IPS-18c (cell line): ENCODE measurements around the gene KIAA1549.
"Not testable (repeated sequence)": the region's sequence is repeated elsewhere in the genome, so short reads cannot be mapped to it uniquely, and the experiment has no call there.

Experiments
- H3K4me3 ChIP-seq: 2 replicates; pipeline ENCODE4 v1.7.0; 2013; ENCODE audit warnings: low read depth, mild to moderate bottlenecking, low read length, moderate library complexity; ENCODE audit not compliant: insufficient read depth
- H3K9me3 ChIP-seq: one replicate; pipeline ENCODE4 v1.6.1; 2013; ENCODE audit warnings: mild to moderate bottlenecking, low read length, moderate library complexity; ENCODE audit not compliant: control insufficient read depth, insufficient read depth

KIAA1549 gene

DNA sequence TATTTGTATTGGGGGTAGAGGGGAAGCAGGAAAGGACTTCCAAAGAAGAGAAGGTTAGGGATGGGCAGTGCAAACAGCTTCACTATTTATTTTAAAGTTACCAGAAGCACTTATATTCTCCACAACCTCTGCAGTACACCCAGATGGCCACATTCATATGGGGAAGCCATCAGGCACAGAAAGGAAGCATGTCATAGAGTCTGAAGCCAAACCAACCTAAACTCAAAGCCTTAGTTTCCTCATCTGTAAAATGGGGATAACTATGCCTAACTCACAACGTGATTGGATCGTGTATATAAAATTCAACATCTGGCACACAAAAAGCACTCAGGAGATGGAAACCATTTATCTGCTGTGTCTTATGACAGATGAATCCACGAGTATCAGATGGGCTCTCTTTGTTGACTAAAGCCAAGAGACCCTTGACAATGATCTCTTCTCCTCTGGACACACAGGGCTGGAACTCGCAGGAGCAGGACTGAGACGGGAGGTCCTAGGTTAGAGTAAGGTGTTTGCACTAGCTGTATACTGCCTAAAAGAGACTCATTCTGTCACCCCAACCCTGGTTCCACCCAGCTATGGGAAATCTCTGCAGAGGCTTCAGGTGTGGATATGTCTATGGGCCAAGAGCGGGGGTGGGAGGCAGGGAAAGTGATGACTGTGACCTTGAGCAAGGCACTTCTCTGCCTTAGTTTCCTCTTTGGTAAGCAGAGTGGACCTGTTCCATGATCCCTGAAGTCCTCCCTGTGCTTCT lies 1.8 kb downstream of the KIAA1549 start:
- peak overlapping the region; percentile 82 for H3K4me3 ChIP-seq
- H3K9me3 ChIP-seq = no peaks in the 10 kb centered on the region

DNA sequence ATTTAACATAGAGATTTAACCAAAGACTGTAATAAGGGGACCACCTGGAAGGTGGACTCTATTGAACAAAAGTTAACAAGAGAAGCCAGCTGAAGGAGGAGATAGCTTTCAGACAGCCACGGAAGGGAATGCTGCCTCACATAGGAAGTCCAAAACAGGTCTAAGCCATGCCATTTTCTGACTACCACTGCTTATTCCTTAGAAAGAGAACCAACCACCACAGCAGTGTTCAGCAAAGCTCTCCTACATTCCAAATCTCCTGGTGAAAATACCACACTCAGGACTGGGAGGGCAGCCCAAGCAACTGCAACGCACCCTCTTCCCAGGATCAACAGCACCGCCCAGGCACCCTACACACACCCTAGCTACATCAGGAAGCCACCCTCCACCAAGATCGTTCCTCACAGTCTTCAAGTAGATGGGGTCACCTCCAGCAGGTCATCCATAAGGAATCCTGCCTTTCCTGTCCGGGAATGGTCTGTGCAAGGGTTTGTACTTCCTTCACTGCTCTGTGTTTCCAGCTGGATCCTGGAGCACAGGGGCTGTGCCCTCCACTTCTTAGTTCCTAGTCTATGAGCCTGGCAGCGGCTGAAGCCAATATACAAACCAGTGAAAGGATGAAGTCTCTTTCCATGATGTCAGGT lies 2.5 kb downstream of the KIAA1549 start:
- no peaks in the 10 kb centered on the region for H3K9me3 ChIP-seq
- no peak overlapping the region for H3K4me3 ChIP-seq

DNA sequence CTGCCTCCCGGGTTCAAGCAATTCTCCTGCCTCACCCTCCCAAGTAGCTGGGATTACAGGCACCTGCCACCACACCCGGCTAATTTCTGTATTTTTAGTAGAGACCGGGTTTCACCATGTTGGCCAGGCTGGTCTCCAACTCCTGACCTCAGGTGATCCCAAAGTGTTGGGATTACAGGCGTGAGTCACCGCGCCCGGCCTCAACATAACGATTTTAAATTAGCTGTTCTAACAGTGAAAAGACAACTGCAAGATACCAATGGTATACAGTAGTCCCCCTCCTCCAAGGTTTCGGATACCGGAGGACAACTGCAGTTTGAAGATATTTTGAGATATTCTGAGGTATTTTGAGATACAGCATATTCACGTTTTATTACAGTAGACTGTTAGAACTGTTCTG lies 5.0 kb downstream of the KIAA1549 start:
- H3K4me3 ChIP-seq, H3K9me3 ChIP-seq: not testable (repeated sequence)

DNA sequence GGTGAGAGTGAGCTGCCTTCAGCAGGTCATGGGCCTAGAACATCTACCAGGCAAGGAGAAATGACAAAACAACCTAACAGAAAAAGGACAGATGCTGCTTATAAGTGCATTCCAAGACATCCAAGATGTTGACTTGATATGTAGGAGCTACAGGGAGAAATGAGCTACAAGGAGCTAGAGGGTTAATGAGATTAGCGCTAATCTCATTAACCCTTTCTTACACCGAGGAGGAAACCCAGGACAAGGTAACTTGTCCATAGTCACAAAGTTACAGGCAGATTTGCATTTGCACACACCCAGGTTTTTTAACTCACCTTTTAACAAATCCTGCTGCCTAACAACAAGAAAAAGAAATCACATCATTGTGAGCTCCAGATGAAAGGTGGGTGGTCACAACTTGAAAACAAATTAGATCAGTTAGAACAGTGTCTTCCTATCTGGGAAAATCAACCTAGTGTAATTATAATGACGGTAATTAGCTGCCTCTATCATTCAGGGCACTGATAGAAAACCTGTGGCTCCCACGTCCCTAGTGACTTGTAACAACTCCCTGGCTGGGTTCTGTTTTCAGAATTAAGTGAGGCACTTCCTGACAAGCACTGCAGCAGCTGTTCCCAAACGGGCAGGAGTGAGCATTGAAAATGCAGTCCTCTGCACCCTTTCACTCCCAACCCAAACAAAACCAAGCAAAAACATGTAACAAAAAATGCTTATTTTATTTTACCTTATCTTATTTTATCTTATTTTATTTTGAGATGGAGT lies 5.7 kb downstream of the KIAA1549 start:
- H3K9me3 ChIP-seq = no peaks in the 10 kb centered on the region
- H3K4me3 ChIP-seq = no peak overlapping the region

DNA sequence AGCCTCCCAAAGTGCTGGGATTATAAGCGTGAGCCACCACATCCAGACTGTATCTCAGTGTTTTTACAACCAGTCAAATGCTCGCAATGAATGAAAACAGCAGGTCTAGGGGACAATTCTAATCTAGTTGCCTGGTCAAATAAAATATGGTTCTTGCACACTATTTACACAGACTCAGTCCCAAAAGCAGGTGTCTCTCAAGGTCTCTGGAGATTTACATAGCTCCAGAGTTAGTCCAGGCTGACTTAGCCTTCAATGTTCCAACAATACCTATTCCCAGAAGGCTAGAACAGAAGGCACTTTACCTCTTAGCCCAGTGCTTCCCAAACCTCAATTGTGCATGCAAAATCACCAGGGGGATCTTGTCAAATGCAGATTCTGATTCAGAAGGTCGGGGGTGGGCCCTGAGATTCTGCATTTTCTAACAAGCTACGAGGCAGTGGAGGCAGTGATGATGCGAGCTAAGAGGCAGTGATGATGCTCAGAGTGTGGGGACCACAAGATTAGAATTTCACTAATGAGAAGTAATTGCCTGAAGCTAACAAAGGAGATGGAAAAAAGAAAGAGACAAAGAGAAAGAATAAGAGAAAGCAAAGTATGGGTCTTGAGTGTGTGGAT lies 6.4 kb downstream of the KIAA1549 start:
- no peak overlapping the region for H3K4me3 ChIP-seq
- H3K9me3 ChIP-seq = no peaks in the 10 kb centered on the region

DNA sequence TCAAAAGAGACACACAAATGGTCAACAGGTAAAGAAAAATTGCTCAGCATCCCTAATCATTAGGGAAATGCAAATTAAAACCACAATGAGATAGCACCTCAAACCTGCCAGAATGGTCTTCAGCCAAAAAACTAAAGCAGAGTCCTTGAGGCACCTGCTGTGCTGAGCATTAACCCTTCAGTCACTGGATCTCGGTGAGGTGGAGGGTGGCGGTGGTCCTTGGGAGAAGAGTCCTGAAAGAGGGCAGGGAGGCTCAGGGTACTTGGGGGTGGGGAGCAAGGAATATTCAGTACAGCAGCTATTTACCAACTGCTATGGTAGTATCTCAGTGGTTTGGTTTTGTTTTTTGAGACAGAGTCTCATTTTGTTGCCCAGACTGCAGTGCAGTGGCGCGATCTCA lies 7.1 kb downstream of the KIAA1549 start:
- H3K4me3 ChIP-seq = no peak overlapping the region
- no peaks in the 10 kb centered on the region for H3K9me3 ChIP-seq

DNA sequence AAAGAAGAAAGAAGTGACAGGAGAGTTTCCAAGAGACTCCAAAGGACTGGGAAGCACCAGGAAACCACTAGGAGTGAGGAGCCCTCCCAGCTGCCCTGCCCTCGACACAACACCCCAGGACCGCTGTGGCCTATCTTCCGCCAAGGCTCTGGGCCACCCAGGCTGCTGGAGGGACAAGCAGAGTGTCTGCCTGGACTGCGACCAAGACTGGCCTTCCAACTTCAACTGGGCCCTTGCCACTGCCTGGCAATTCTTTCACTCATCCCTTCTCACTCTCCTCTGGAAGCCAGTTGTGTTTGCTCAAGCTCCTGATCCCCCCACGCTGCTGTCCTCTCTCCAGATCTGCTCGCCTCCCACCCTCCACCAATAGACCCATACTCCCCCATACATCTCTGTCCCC lies 10.2 kb downstream of the KIAA1549 start:
- H3K4me3 ChIP-seq = no peak overlapping the region
- H3K9me3 ChIP-seq = no peaks in the 10 kb centered on the region

DNA sequence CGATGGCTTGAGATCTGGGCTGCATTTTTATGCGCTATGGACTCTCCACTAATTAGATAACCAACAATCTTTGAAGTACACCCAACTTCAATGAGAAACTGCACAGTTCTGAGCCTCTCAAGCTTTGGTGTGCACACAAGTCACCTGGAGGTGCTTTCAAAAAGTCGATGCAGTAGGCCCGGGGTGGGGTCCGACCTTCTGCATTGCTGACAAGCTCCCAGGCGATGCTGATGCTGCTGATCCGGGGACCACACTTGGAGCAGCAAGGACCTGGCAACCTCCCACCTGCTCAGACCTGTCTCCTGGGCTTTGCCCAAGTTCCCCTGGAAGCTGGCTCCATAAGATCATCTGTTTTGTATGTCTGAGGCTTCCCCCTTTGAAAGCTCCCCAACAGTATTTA lies 10.7 kb downstream of the KIAA1549 start:
- H3K9me3 ChIP-seq = no peaks in the 10 kb centered on the region
- H3K4me3 ChIP-seq = no peak overlapping the region

DNA sequence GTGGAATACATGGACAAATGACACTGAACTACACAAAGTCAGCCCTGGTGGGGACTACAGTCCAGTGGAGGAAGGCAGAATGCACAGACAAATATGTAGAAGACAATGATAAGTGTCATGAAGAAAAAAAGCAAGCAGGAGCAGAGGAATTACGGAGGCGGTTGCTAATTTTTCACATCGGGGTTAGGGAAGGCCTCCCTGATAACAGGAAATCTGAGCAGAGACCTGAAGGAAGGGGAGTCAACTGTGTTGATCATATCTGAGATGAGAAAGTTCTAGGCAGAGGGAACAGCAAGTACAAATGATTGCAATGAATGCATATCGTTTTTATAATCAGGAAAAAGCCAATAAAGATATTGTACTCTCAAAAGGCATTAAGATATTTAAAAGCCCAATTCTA lies 14.0 kb downstream of the KIAA1549 start:
- no peak overlapping the region for H3K4me3 ChIP-seq
- no peaks in the 10 kb centered on the region for H3K9me3 ChIP-seq

DNA sequence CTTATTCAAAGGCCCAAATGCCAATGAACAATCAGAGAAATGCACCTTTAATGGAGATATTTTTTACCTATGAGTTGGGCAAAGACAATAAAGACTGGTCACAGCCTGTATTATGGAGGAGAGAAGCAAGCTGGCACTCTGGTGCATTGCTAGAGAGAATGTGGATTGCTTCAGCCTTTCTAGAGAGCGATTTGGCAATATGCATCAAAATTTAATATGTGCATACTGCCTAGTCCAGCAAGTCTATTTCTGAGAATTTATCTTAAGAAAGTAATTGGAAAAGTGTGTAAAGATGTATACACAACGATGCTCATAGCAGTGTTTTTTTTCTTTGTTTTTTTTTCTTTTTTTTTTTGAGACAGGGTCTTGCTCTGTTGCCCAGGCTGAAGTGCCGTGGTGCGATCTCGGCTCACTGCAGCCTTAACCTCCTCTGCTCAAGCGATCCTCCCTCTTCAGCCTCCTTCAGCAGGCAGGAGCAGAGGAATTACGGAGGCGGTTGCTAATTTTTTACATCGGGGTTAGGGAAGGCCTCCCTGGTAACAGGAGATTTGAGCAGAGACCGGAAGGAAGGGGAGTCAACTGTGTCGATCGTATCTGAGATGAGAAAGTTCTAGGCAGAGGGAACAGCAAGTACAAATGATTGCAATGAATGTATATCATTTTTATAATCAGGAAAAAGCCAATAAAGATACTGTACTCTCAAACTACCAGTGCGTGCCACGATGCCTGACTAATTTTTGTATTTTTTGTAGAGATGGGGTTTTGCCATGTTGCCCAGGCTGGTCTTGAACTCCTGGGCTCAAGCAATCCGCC lies 16.4 kb downstream of the KIAA1549 start:
- Histone ChIP-seq H3K9me3 (no peaks in the 10 kb centered on the region), H3K4me3 (no peak overlapping the region)

DNA sequence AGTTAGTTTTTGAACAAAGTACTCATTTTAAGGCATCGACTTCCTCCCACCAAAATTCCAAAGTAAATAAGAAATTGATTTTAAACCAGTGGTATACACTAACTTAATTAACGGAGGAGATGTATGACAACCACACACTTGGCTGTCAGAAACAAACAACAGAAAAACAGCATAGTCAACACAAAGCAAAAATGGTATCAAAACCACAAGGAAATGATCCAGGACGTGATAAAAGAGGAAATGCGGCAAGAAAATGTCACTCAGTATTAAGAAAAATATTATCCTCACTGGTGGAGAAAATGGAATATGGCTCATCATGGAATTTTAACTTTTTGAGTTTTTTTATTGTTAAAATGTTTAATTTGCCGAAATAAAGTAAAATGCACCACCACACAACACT lies 17.5 kb downstream of the KIAA1549 start:
- Histone ChIP-seq H3K4me3 (no peak overlapping the region), H3K9me3 (no peaks in the 10 kb centered on the region)

DNA sequence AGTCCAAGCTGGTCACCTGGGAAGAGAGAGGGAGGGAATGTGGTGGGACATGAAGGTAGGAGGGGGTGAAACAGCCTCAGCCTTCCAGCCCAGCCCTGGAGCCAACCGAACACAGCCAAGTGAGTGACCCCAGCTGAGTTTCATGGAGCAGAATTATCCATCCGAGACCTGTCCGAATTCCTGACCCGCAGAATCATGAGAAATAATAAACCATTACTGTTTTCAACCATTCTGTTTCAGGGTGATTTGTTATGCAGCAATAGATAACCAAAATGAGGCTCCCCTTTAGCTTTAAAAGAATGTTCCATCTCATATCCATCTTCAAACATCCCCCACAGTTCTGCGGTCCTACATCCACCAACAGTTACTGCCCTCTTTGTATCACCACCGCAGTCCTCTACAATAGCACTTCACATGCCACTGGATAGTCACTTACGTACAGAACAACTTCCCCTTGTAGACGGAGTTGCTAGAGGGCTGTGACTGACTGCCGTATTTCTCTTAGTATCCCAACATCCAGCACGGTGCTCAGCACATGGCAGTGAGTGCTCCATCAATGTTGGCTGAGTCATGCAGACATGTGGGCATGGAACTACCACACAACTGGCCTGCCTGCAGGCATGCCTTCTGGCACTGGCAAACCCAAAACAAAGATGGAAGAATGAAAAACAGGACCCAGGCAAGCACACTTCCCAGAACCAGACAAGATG lies 18.5 kb downstream of the KIAA1549 start:
- Histone ChIP-seq H3K4me3 (no peak overlapping the region), H3K9me3 (peaks cover 2% of the 10 kb centered on the region)

DNA sequence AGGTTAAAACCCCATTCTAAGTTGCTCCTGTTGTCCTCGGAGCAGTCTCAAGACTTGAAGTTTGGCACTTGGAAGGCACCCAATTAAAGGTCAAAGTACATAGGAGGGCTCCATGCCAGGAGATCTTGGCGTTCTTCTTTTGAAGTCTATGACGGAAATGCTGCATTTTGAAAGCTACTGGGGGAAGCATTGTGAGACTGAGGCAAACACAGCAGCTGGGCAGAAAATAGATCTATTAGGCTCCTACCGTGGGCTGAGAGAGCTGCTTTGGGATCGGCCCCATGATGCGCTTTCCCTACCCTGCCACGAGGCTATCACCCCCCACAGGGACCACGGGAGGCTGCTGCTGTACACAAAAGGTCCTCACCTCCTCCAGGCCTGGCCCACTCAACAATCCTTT lies 20.0 kb downstream of the KIAA1549 start:
- H3K9me3 ChIP-seq = peaks cover 6% of the 10 kb centered on the region
- H3K4me3 ChIP-seq = no peak overlapping the region

DNA sequence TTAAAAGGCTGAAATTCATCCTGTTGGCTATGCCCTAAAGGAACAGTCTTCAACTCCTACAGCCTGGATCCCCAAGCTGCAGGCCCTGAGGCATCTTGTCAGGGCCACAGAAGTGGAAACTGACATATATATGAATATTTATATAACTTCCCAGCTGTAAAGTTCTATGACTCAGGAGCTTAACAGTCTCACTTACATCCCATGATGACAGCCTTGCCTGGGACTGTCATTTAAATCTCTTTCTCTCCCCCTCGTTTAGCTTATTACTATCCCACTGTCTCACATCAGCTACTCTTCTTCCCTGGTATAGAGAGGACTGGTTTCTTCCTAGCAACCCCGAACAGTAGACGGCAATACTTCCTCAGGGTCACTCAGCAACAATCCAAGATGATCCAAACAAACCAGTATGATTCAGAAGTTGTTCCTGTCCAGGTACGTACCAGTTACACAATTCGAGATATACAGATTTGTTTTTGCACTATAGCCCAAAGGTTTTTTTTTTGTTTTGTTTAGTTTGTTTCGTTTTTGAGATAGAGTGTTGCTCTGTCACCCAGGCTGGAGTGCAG lies 22.7 kb downstream of the KIAA1549 start:
- H3K9me3 ChIP-seq = peaks cover 6% of the 10 kb centered on the region
- no peak overlapping the region for H3K4me3 ChIP-seq

DNA sequence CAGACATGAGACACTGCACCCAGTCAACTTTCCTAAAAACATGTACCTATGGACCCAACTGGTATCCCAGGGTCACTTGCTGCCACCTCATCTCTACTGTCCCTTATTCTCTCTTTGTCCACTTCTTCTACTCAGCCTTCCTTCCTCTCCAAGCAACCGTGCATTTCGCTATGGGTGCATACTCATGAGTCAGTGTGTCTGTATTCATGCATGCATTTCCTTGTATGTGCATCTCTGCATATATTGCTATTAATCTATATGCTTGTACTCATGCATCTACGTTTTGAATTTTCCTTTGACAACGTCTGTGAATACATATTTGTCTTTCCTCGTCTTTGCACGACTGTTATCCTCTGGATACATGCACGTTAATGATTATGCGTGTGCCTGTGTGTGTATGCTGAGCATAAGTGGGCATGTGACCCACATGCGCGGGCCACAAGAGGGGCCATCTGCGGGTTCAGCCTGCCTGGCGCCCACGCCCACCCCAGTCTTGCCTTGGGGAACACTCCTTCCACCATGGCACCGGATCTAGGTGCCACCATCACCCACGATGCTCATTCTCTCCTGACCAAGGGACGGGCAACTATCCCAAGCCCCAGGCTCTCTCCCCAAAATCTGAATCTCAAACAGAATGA lies 23.3 kb downstream of the KIAA1549 start:
- Histone ChIP-seq H3K9me3 (peaks cover 6% of the 10 kb centered on the region), H3K4me3 (no peak overlapping the region)

DNA sequence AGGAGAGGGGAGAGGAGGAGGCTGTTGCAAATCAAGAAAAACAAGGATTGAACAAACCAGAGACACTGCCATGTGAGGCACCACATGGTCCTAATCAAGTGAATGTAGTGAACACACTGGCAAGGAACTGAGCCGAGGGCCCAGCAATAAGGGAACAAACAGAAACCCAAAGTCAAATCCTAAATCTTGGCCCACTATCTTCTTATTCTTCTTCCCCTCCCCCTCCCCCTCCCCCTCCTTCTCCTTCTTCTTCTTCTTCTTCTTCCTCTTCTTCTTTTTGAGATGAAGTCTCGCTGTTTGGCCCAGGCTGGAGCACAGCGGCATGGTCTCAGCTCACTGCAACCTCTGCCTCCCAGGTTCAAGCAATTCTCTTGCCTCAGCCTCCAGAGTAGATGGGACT lies 24.0 kb downstream of the KIAA1549 start:
- peaks cover 6% of the 10 kb centered on the region for H3K9me3 ChIP-seq
- H3K4me3 ChIP-seq = no peak overlapping the region
